ENCODE measurements around the gene TIMMDC1. TPM values are rescaled to one million over a fixed set of nuclear protein-coding genes. Genes with fewer than 3 reads are reported as not detected.
"Not testable (repeated sequence)": the region's sequence is repeated elsewhere in the genome, so short reads cannot be mapped to it uniquely, and the experiment has no call there.

Gene TIMMDC1
- total RNA-seq, 4 donors from 2014 or later = 41.2 to 137 (median 101) TPM

GRCh38 chr3:119550192-119550910 is 52.0 kb downstream of the TIMMDC1 start:
- peak in 1 of 2 donors; percentile 27 for ATAC-seq

GRCh38 chr3:119551598-119551997 is 53.3 kb downstream of the TIMMDC1 start:
- Histone ChIP-seq H3K36me3 (no peaks in the 10 kb centered on the region), H3K27ac (no peak overlapping the region), H3K4me1 (no peaks in the 10 kb centered on the region), H3K9me3 (no peaks in the 10 kb centered on the region), H3K27me3 (no peaks in the 10 kb centered on the region), H3K4me3 (no peak overlapping the region)
- DNase-seq (no peak), ATAC-seq (no peak)
- TF ChIP-seq POLR2A (IDR thresholded peaks at IDR 0.05) (no peak), CTCF (IDR thresholded peaks at IDR 0.05 in 4 of 5, conservative IDR thresholded peaks at IDR 0.05 in 1 of 5) (no peak)
- intact Hi-C loops (cut with DNase I; ENCODE audit: low total_unique reads) (no loop called here), in situ Hi-C loops (cut with MboI; ENCODE audit: low sequenced_read_pairs in 4 of 4) (no loop called here)

More at GRCh38 chr3:119550192-119550910, 52.0 kb downstream of the TIMMDC1 start:
- H3K27me3 ChIP-seq = no peaks in the 10 kb centered on the region
- no peak overlapping the region for H3K4me3 ChIP-seq
- in situ Hi-C loops (cut with MboI; ENCODE audit: low sequenced_read_pairs in 4 of 4) (no loop called here), intact Hi-C loops (cut with DNase I; ENCODE audit: low total_unique reads) (no loop called here)
- TF ChIP-seq POLR2A (IDR thresholded peaks at IDR 0.05) (no peak), CTCF (IDR thresholded peaks at IDR 0.05 in 4 of 5, conservative IDR thresholded peaks at IDR 0.05 in 1 of 5) (no peak)
- H3K4me1 ChIP-seq = no peaks in the 10 kb centered on the region
- H3K9me3 ChIP-seq = no peaks in the 10 kb centered on the region
- no peaks in the 10 kb centered on the region for H3K36me3 ChIP-seq
- DNase-seq = no peak
- no peak overlapping the region for H3K27ac ChIP-seq

GRCh38 chr3:119552928-119553327 is 54.6 kb downstream of the TIMMDC1 start:
- in situ Hi-C loops (cut with MboI; ENCODE audit: low sequenced_read_pairs in 4 of 4); intact Hi-C loops (cut with DNase I; ENCODE audit: low total_unique reads); H3K36me3 ChIP-seq; ATAC-seq; DNase-seq; H3K27ac ChIP-seq; H3K27me3 ChIP-seq; H3K4me1 ChIP-seq; H3K9me3 ChIP-seq; H3K4me3 ChIP-seq: not testable (repeated sequence)

GRCh38 chr3:119553823-119554415 is 55.6 kb downstream of the TIMMDC1 start:
- Histone ChIP-seq H3K9me3 (no peaks in the 10 kb centered on the region), H3K4me3 (no peak overlapping the region), H3K27me3 (no peaks in the 10 kb centered on the region), H3K27ac (no peak overlapping the region), H3K36me3 (no peaks in the 10 kb centered on the region), H3K4me1 (no peaks in the 10 kb centered on the region)
- ATAC-seq (no peak), DNase-seq (no peak)
- intact Hi-C loops (cut with DNase I; ENCODE audit: low total_unique reads) = no loop called here
- in situ Hi-C loops (cut with MboI; ENCODE audit: low sequenced_read_pairs in 4 of 4) = no loop called here
- TF ChIP-seq CTCF (IDR thresholded peaks at IDR 0.05 in 4 of 5, conservative IDR thresholded peaks at IDR 0.05 in 1 of 5) (no peak), POLR2A (IDR thresholded peaks at IDR 0.05) (no peak)

- no peak for DNase-seq
- intact Hi-C loops (cut with DNase I; ENCODE audit: low total_unique reads) = no loop called here
These were observed 57.0 kb downstream of the TIMMDC1 start for GRCh38 chr3:119555309-119555735.

More at GRCh38 chr3:119555309-119555735, 57.0 kb downstream of the TIMMDC1 start:
- in situ Hi-C loops (cut with MboI; ENCODE audit: low sequenced_read_pairs in 4 of 4) = no loop called here
- Histone ChIP-seq H3K27ac (no peak overlapping the region), H3K36me3 (no peaks in the 10 kb centered on the region), H3K4me1 (no peaks in the 10 kb centered on the region), H3K9me3 (no peaks in the 10 kb centered on the region), H3K27me3 (no peaks in the 10 kb centered on the region), H3K4me3 (no peak overlapping the region)
- TF ChIP-seq CTCF (IDR thresholded peaks at IDR 0.05 in 4 of 5, conservative IDR thresholded peaks at IDR 0.05 in 1 of 5) (no peak), POLR2A (IDR thresholded peaks at IDR 0.05) (no peak)
- no peak for ATAC-seq

Data from gastrocnemius medialis (tissue), 4 donors.